Measurements from ENCODE around the gene BAZ1B.
"Not testable (repeated sequence)": the region's sequence is repeated elsewhere in the genome, so short reads cannot be mapped to it uniquely, and the experiment has no call there.

The BAZ1B gene

DNA sequence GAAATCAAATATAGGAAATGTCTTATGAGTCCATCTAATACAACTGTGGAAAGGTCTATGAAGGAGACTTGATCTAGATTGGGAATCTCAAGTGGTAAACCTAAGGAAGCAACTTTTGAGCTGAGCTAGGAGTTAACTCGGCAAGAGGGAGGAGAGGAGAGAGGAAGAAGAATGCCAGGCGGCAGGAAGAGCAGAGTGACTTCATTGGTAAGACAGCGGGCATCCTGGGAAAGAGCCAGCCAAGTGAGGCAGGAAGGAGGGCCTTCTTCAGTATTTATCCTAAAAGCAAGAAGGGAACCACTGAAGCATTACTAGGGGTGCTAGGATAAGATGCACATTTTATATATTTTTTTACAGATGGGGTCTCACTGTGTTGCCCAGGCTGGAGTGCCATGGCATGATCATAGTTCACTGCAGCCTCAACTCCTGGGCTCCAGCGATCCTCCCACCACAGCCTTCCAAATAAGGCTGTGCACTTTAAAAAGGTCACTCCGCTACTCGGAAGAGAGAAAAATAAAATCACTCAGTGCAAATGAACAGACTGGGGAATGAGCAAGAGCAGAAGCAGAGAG, 33.4 kb upstream of the BAZ1B start:
- H3K36me3 Mint-ChIP-seq (ENCODE audit: low read depth): peaks cover 16% of the 10 kb centered on the region
- no peaks in the 10 kb centered on the region for H3K9me3 Mint-ChIP-seq
- H3K4me3 Mint-ChIP-seq: peak overlapping the region; percentile 89
- no peaks in the 10 kb centered on the region for H3K27me3 Mint-ChIP-seq (ENCODE audit: low read depth)
- peaks cover 24% of the 10 kb centered on the region for H3K4me1 Mint-ChIP-seq (ENCODE audit: low read depth)
- peak overlapping the region; percentile 82 for H3K27ac Mint-ChIP-seq

DNA sequence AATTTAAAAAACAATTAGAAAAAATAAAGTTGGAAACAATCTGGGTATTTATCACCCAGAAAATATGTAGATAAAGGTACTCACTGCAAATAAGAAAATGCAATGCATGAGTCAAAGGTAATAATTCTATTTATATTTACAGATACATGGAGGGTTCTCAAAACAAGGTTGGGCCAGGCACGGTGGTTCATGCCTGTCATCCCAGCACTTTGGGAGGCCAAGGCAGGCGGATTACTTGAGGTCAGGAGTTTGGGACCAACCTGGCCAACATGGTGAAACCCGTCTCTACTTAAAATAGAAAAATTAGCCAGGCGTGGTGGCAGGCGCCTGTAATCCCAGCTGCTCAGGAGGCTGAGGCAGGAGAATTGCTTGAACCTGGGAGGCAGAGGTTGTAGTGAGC, 28.0 kb upstream of the BAZ1B start:
- H3K4me3 Mint-ChIP-seq; H3K27me3 Mint-ChIP-seq (ENCODE audit: low read depth); H3K9me3 Mint-ChIP-seq; H3K27ac Mint-ChIP-seq: not testable (repeated sequence)
- Mint-ChIP-seq H3K36me3 (ENCODE audit: low read depth) (peaks cover 27% of the 10 kb centered on the region), H3K4me1 (ENCODE audit: low read depth) (peaks cover 23% of the 10 kb centered on the region)

DNA sequence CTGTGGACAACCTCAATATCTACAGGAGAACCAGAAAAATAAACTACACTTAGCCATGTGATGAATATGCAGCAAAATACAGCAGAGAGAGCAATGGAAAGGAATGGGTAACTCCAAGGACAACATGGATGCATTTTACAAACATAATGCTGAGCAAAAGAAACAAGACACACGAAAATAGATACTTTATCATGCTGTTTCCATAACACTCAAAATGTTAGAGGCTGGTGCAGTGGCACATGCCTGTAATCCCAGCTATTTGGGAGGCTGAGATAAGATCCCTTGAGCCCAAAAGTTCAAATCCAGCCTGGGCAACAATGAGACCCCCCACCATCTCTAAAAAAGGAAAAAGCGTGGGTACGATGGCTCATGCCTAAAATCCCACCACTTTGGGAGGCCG, 27.1 kb upstream of the BAZ1B start:
- Mint-ChIP-seq H3K36me3 (ENCODE audit: low read depth) (peaks cover 27% of the 10 kb centered on the region), H3K27ac (no peak overlapping the region), H3K4me3 (no peak overlapping the region), H3K27me3 (ENCODE audit: low read depth) (no peaks in the 10 kb centered on the region), H3K9me3 (no peaks in the 10 kb centered on the region), H3K4me1 (ENCODE audit: low read depth) (peaks cover 20% of the 10 kb centered on the region)

DNA sequence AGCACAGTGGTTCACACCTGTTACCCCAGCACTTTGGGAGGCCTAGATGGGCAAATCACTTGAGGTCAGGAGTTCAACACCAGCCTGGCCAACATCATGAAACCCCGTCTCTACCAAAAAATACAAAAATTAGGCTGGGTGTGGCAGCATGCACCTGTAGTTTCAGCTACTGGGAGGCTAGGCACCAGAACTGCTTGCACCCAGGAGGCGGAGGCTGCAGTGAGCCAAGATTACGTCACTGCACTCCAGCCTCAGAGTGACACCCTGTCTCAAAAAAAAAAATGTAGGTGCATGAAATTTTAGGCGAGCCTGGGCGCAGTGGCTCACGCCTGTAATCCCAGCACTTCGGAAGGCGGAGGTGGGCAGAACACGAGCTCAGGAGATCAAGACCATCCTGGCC, 25.7 kb upstream of the BAZ1B start:
- Mint-ChIP-seq H3K4me1 (ENCODE audit: low read depth) (peaks cover 18% of the 10 kb centered on the region), H3K27me3 (ENCODE audit: low read depth) (no peaks in the 10 kb centered on the region), H3K27ac (no peak overlapping the region), H3K36me3 (ENCODE audit: low read depth) (peaks cover 29% of the 10 kb centered on the region), H3K9me3 (no peaks in the 10 kb centered on the region), H3K4me3 (no peak overlapping the region)

DNA sequence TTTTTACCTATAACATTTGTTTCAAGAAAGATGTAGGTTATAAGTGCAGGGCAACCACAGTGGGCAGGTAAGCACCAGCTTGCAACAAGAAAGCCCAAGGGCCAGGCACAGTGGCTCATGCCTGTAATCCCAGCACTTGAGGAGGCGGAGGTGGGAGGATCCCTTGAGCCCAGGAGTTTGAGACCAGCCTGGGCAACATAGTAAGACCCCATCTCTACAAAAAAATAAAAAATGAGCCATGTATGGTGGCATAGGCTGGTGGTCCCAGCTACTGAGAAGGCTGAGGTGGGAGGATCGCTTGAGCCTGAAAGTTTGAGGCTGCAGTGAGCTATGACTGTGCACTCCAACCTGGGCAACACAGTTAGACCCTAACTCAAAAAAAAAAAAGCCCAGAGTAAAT, 22.6 kb upstream of the BAZ1B start:
- peaks cover 22% of the 10 kb centered on the region for H3K4me1 Mint-ChIP-seq (ENCODE audit: low read depth)
- H3K27ac Mint-ChIP-seq: no peak overlapping the region
- no peaks in the 10 kb centered on the region for H3K9me3 Mint-ChIP-seq
- H3K27me3 Mint-ChIP-seq (ENCODE audit: low read depth): no peaks in the 10 kb centered on the region
- no peak overlapping the region for H3K4me3 Mint-ChIP-seq
- H3K36me3 Mint-ChIP-seq (ENCODE audit: low read depth): peaks cover 38% of the 10 kb centered on the region

DNA sequence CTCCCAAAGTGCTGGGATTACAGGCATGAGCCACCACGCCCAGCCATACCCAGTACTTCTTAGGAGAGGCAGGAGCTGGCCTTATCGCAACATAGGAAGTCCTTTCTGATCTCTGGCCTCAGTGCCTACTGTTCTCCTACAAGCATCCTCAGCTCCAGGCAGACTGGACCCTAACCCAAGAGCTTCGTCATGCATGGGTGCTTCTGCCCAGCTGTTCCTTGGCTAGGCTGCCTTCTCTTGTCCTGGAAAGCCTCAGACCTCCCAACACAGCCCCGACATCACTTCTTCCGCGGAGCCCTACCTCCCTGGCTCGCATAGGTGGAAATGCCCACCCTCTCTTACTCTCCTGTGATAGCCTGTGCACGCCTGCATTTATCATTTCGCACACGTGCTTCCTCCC, 19.6 kb upstream of the BAZ1B start:
- no peak overlapping the region for H3K4me3 Mint-ChIP-seq
- no peaks in the 10 kb centered on the region for H3K27me3 Mint-ChIP-seq (ENCODE audit: low read depth)
- no peaks in the 10 kb centered on the region for H3K9me3 Mint-ChIP-seq
- H3K27ac Mint-ChIP-seq: no peak overlapping the region
- H3K4me1 Mint-ChIP-seq (ENCODE audit: low read depth): peaks cover 13% of the 10 kb centered on the region
- H3K36me3 Mint-ChIP-seq (ENCODE audit: low read depth): peaks cover 42% of the 10 kb centered on the region

DNA sequence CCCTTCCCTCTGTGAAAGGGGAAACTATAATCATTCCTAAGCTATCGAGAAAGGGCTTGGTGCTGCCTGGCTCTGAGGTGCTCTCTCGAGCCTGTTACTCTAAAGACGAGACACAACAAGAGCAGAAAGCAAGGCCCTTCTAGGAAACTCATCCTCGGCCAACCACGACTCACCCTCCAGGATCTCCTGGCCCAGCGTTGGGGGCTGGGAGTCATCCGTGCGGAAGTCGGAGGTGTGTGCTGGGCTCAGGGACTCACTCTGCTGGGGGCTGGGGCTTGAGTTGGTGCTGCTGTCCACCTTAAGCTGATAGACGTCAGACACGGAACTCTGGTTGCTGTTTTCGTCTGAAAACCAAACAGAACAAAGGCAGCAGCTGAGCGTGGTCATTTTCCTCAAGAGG, 17.6 kb upstream of the BAZ1B start:
- Mint-ChIP-seq H3K36me3 (ENCODE audit: low read depth) (peaks cover 43% of the 10 kb centered on the region), H3K27me3 (ENCODE audit: low read depth) (no peaks in the 10 kb centered on the region), H3K27ac (no peak overlapping the region), H3K4me1 (ENCODE audit: low read depth) (peaks cover 10% of the 10 kb centered on the region), H3K4me3 (no peak overlapping the region), H3K9me3 (no peaks in the 10 kb centered on the region)

DNA sequence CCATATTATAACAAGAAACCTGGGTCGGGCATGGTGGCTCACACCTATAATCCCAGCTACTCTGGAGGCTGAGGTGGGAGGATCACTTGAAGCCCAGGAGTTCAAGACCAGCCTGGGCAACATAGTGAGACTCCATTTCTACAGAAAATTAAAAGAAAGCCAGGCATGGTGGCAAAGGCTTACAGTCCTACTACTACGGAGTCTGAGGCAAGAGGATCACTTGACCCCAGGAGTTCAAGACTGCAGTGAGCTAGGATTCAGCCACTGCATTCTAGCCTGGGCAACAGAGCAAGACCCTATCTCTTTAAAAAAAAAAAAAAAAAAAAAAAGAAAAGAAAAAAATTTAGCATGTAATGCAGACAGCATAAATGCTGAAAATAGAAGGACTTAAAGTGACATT, 16.4 kb upstream of the BAZ1B start:
- not testable (repeated sequence) for H3K9me3 Mint-ChIP-seq; H3K27me3 Mint-ChIP-seq (ENCODE audit: low read depth); H3K4me3 Mint-ChIP-seq; H3K27ac Mint-ChIP-seq
- Mint-ChIP-seq H3K4me1 (ENCODE audit: low read depth) (peaks cover 10% of the 10 kb centered on the region), H3K36me3 (ENCODE audit: low read depth) (peaks cover 40% of the 10 kb centered on the region)

DNA sequence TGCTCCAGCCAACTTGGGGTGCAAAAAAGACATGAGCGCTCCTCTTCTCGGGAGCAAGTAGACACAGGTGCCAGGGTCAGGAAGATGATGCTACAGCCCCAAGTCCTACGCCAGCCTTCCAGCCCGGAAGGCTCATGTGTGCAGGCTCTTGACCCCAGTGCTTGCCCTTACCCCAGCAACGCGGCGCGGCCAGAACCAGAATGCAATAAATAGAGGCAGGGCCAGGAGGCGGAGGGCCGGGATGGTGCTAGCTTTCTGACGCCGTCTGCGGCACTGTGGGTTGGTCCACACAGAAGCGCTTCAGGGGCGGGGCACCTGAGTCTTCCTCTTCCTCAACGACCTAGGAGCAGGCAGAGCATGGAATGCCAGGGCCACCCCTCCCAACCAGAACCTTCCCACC, 15.0 kb upstream of the BAZ1B start:
- Mint-ChIP-seq H3K27me3 (ENCODE audit: low read depth) (no peaks in the 10 kb centered on the region), H3K4me1 (ENCODE audit: low read depth) (peaks cover 6% of the 10 kb centered on the region), H3K36me3 (ENCODE audit: low read depth) (peaks cover 34% of the 10 kb centered on the region), H3K27ac (no peak overlapping the region), H3K4me3 (no peak overlapping the region), H3K9me3 (no peaks in the 10 kb centered on the region)

DNA sequence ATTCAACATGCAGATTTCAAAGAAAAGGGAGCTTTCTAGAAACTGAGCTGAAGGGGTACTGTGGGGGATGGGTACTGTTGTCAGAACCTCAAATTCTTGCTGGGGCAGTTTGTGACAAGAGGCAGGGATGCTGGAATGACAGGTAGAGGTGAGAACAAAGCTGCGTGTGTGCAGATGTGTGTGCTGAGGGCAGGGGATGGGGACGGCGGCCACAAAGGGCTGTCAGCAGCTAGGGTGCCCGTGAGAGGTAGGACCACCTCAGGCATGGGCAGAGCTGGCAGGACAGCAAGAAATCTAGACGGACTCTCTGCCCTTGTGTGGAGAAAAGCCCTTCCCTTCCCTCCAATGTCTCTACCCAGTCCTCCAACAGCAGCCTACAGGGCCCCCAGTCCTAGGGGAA, 14.4 kb upstream of the BAZ1B start:
- Mint-ChIP-seq H3K9me3 (no peaks in the 10 kb centered on the region), H3K4me1 (ENCODE audit: low read depth) (peaks cover 2% of the 10 kb centered on the region), H3K4me3 (no peak overlapping the region), H3K36me3 (ENCODE audit: low read depth) (peaks cover 29% of the 10 kb centered on the region), H3K27me3 (ENCODE audit: low read depth) (no peaks in the 10 kb centered on the region), H3K27ac (peak overlapping the region; percentile 41)

DNA sequence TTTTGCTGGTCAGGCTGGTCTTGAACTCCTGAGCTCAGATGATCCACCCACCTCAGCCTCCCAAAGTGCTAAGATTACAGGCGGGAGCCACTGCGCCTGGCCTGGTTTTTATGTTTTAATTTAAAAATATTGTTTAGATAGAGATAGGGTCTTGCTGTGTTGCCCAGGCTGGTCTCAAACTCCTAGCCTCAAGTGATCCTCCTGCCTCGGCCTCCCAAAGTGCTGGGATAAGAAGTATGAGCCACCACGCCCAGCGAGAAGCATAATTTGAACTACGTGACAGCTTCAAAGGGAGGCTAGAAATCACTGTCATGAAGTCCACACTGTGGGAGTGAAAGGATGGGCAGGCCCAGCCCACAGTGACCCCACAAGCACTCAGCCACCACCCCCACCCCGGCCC, 13.8 kb upstream of the BAZ1B start:
- H3K4me3 Mint-ChIP-seq; H3K27me3 Mint-ChIP-seq (ENCODE audit: low read depth); H3K27ac Mint-ChIP-seq; H3K9me3 Mint-ChIP-seq; H3K4me1 Mint-ChIP-seq (ENCODE audit: low read depth): not testable (repeated sequence)
- peaks cover 24% of the 10 kb centered on the region for H3K36me3 Mint-ChIP-seq (ENCODE audit: low read depth)

DNA sequence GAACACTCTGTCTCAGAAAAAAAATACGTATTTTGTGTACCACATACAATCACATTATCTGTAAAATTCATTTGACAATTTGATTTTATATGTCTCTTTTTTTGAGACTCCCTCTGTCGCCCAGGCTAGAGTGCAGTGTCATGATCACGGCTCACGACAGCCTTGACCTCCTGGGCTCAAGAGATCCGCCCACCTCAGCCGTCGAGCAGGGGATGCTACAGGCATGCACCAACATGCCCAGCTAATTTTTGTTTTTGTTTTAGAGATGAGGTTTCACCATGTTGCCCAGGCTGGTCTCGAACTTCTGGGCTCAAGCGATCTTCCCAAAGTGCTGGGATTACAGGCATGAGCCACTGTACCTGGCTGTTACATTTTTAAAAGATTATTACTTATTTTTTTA, 11.6 kb upstream of the BAZ1B start:
- no peaks in the 10 kb centered on the region for H3K4me1 Mint-ChIP-seq (ENCODE audit: low read depth)
- no peaks in the 10 kb centered on the region for H3K27me3 Mint-ChIP-seq (ENCODE audit: low read depth)
- H3K36me3 Mint-ChIP-seq (ENCODE audit: low read depth): peaks cover 18% of the 10 kb centered on the region
- no peak overlapping the region for H3K27ac Mint-ChIP-seq
- H3K4me3 Mint-ChIP-seq: no peak overlapping the region
- no peaks in the 10 kb centered on the region for H3K9me3 Mint-ChIP-seq

DNA sequence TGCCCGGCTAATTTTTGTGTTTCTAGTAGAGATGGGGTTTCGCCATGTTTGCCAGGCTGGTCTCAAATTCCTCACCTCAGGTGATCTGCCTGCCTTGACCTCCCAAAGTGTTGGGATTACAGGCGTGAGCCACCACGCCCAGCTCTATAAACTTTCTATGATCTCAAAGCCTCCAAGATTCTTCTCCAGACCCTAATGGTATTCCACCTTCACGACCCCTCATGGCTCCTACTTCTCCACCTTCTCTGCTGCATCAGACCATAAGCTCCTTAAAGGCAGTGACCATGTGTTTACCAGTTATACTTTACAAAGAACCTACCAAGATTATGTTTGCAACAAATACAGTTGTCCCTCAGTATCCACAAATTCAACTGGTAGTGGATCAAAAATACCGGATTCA, 10.1 kb upstream of the BAZ1B start:
- Mint-ChIP-seq H3K27ac (no peak overlapping the region), H3K27me3 (ENCODE audit: low read depth) (no peaks in the 10 kb centered on the region), H3K4me3 (no peak overlapping the region), H3K9me3 (no peaks in the 10 kb centered on the region), H3K4me1 (ENCODE audit: low read depth) (peaks cover 4% of the 10 kb centered on the region), H3K36me3 (ENCODE audit: low read depth) (peaks cover 12% of the 10 kb centered on the region)

DNA sequence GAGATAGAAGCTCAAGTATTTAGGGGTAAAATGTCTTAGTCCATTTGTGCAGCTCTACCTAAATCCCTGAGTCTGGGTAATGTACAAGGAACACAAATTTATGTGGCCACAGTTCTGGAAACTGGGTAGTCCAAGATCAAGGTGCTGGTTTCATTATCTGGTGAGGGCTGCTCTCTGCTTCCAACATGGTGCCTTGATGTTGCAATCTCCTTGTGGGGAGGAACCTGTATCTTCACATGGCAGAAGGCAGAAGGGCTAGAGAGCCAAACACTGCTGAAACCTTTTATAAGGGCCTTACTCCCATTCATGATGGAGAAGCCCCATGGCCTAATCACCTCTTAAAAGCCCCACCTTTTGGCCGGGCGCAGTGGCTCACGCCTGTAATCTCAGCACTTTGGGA, 8.7 kb upstream of the BAZ1B start:
- H3K27ac Mint-ChIP-seq: no peak overlapping the region
- no peaks in the 10 kb centered on the region for H3K9me3 Mint-ChIP-seq
- H3K36me3 Mint-ChIP-seq (ENCODE audit: low read depth): peaks cover 6% of the 10 kb centered on the region
- peaks cover 9% of the 10 kb centered on the region for H3K4me1 Mint-ChIP-seq (ENCODE audit: low read depth)
- no peaks in the 10 kb centered on the region for H3K27me3 Mint-ChIP-seq (ENCODE audit: low read depth)
- no peak overlapping the region for H3K4me3 Mint-ChIP-seq

DNA sequence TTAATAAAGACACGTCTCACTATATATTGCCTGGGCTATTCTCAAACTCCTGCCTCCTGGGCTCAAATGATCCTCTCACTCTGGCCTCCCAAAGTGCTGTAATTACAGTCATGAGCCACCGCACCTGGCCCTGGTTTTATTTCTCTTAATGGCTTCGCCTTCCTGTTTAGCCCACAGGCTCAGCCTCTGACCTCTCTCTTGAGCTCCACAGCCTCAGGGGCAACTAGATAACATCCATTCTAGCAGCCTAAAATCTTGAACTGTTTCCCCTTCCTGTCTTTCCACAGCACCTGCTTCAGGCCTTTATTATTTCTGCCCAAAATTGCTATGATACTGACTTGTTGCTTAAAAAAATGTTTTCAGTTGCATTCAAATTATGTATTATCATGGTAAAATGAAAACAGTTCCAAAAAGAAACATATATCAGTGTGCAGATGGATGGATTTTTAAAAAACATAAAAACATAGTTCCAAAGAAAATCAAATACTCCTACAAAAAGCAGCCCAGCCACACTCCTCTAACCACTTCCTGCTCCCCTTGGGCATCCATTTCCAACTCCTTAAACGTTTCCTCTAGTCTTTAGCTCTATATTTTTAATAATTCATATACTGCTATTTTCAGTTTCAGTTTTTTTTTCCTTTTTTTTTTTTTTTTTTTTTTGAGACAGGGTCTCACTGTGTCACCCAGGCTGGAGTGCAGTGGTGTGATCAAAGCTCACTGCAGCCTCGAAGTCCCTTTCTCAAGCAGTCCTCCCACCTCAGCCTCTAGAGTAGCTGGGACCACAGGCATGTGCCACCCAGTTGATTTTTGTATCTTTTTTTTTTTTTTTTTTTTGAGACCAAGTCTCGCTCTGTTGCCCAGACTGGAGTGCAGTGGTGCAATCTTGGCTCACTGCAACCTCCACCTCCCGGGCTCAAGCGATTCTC, 5.1 kb upstream of the BAZ1B start:
- Mint-ChIP-seq H3K36me3 (ENCODE audit: low read depth) (peaks cover 2% of the 10 kb centered on the region), H3K27ac (peak overlapping the region; percentile 76), H3K9me3 (no peaks in the 10 kb centered on the region), H3K4me3 (peak overlapping the region; percentile 64), H3K27me3 (ENCODE audit: low read depth) (no peaks in the 10 kb centered on the region), H3K4me1 (ENCODE audit: low read depth) (peaks cover 25% of the 10 kb centered on the region)
